ENCODE results near the gene USP40.

Gene USP40

DNA sequence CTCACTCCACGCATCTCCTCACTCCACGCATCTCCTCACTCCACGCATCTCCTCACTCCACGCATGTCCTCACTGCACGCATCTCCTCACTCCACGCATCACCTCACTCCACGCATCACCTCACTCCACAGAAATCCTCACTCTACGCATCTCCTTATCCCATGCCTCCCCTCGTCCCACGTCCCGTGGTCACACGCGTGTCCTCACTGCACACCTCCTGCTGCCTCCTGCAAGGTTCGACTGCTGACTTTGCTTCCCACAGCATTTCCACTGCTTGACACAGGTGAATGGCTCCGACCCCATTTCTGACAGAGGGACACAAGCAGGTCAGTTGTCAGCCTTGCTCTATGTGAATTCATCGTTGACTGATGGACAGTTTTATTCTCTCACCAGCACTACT, 103.0 kb downstream of the USP40 start:
- TF ChIP-seq, protein P1, sequence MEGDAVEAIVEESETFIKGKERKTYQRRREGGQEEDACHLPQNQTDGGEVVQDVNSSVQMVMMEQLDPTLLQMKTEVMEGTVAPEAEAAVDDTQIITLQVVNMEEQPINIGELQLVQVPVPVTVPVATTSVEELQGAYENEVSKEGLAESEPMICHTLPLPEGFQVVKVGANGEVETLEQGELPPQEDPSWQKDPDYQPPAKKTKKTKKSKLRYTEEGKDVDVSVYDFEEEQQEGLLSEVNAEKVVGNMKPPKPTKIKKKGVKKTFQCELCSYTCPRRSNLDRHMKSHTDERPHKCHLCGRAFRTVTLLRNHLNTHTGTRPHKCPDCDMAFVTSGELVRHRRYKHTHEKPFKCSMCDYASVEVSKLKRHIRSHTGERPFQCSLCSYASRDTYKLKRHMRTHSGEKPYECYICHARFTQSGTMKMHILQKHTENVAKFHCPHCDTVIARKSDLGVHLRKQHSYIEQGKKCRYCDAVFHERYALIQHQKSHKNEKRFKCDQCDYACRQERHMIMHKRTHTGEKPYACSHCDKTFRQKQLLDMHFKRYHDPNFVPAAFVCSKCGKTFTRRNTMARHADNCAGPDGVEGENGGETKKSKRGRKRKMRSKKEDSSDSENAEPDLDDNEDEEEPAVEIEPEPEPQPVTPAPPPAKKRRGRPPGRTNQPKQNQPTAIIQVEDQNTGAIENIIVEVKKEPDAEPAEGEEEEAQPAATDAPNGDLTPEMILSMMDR (IDR thresholded peaks at IDR 0.05; ENCODE audit: low read depth, low read length) = no peak
- TF ChIP-seq MYC (IDR thresholded peaks at IDR 0.05; ENCODE audit: low read depth, low read length) (no peak), POLR2A (IDR thresholded peaks at IDR 0.05; ENCODE audit: extremely low read depth, insufficient read length) (no peak)
- TF ChIP-seq, protein P2, sequence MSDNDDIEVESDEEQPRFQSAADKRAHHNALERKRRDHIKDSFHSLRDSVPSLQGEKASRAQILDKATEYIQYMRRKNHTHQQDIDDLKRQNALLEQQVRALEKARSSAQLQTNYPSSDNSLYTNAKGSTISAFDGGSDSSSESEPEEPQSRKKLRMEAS (IDR thresholded peaks at IDR 0.05; ENCODE audit: low read depth, low read length) = no peak
- no peak overlapping the region for H3K4me3 ChIP-seq (ENCODE audit: low read depth, low read length)
- DNase-seq (ENCODE audit: low read depth) = no peak

GRCh38 chr2:233462826-233463470, 103.6 kb downstream of the USP40 start:
- no peak overlapping the region for H3K4me3 ChIP-seq (ENCODE audit: low read depth, low read length)
- TF ChIP-seq, protein P2 (IDR thresholded peaks at IDR 0.05; ENCODE audit: low read depth, low read length) = no peak
- TF ChIP-seq, protein P1 (IDR thresholded peaks at IDR 0.05; ENCODE audit: low read depth, low read length) = no peak
- no peak for TF ChIP-seq POLR2A (IDR thresholded peaks at IDR 0.05; ENCODE audit: extremely low read depth, insufficient read length)
- TF ChIP-seq MYC (IDR thresholded peaks at IDR 0.05; ENCODE audit: low read depth, low read length) = no peak
- no peak for DNase-seq (ENCODE audit: low read depth)

DNA sequence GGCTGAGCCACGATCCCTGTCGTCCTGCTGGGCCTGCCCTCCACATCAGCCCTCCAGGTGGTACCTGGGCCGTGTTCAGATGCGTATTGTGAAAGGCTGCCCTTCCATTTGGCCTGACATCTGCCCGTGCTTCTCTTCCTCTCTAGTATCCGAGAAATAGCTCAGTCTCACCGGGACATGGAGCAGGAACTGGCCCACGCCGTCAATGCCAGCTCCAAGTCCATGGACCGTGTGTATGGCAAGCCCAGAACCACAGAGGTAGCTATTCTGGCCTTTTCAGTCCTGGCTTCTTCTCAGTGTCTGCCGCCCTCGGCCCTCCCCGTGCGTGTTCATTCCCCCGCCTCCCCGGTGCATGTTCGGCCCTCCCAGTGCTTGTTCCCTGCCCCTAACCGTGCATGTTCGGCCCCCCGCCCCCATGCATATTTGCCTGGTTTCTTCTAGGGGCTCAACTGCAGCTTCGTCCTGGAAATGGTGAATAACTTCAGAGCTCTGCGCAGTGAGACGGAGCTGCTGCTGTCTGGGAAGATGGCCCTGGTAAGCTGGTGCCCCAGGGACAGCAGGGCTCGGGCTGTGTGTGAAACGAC, 104.3 kb downstream of the USP40 start:
- DNase-seq (ENCODE audit: low read depth) = no peak
- no peak for TF ChIP-seq POLR2A (IDR thresholded peaks at IDR 0.05; ENCODE audit: extremely low read depth, insufficient read length)
- no peak for TF ChIP-seq MYC (IDR thresholded peaks at IDR 0.05; ENCODE audit: low read depth, low read length)
- TF ChIP-seq, protein P2 (IDR thresholded peaks at IDR 0.05; ENCODE audit: low read depth, low read length) = no peak
- TF ChIP-seq, protein P1 (IDR thresholded peaks at IDR 0.05; ENCODE audit: low read depth, low read length) = no peak
- no peak overlapping the region for H3K4me3 ChIP-seq (ENCODE audit: low read depth, low read length)

DNA sequence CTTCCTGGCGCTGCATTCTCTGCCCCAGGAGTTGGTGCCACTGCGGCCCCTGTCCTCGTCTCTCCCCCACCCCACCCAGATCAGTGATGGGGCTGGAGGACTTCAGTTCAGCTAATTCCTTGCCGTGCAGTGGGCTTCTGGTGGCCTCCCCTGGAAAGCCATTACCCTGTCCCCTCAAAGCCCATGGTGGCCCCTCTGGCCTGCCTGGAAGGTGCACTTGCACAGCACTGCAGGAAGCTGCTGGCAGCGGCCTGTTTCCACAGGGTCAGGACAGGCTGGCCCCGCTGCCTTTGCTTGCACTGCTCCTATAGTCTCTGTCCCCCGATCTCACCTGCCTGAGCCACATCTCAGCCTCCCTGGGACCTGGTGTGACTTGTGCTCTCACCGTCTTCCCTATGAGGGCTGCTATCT, 105.1 kb downstream of the USP40 start:
- DNase-seq (ENCODE audit: low read depth) = no peak
- no peak for TF ChIP-seq MYC (IDR thresholded peaks at IDR 0.05; ENCODE audit: low read depth, low read length)
- TF ChIP-seq, protein P1 (IDR thresholded peaks at IDR 0.05; ENCODE audit: low read depth, low read length) = no peak
- TF ChIP-seq, protein P2 (IDR thresholded peaks at IDR 0.05; ENCODE audit: low read depth, low read length) = no peak
- TF ChIP-seq POLR2A (IDR thresholded peaks at IDR 0.05; ENCODE audit: extremely low read depth, insufficient read length) = no peak
- H3K4me3 ChIP-seq (ENCODE audit: low read depth, low read length) = no peak overlapping the region

- no peak for DNase-seq (ENCODE audit: low read depth)
Observed at GRCh38 chr2:233460726-233461441, 105.7 kb downstream of the USP40 start.

More at GRCh38 chr2:233460726-233461441, 105.7 kb downstream of the USP40 start:
- no peak overlapping the region for H3K4me3 ChIP-seq (ENCODE audit: low read depth, low read length)
- TF ChIP-seq MYC (IDR thresholded peaks at IDR 0.05; ENCODE audit: low read depth, low read length) (no peak), POLR2A (IDR thresholded peaks at IDR 0.05; ENCODE audit: extremely low read depth, insufficient read length) (no peak)
- TF ChIP-seq, protein P2 (IDR thresholded peaks at IDR 0.05; ENCODE audit: low read depth, low read length) = no peak
- TF ChIP-seq, protein P1 (IDR thresholded peaks at IDR 0.05; ENCODE audit: low read depth, low read length) = no peak

Measured in NB4 (cell line).